Lower leg skin (tissue), 3 donors: ENCODE measurements around the gene FIBCD1.

Experiments used
- POLR2A ChIP-seq, 2 donors: fragments of 450-650 bp; IDR thresholded peaks; one replicate each; pipeline ENCODE4 v1.6.1; 2016 to 2017; ENCODE audit warnings: antibody characterized with exemption in 2 of 2, mild to moderate bottlenecking in 1 of 2, moderate library complexity in 1 of 2
- TF ChIP-seq, protein P1 (sequence below), 3 donors: fragments of 450-650 bp; IDR thresholded peaks; one replicate each; pipeline ENCODE4 v1.5.1; 2016; ENCODE audit warnings: antibody characterized with exemption in 3 of 3, mild to moderate bottlenecking in 3 of 3, moderate library complexity in 2 of 3

- TF ChIP-seq, protein P1, sequence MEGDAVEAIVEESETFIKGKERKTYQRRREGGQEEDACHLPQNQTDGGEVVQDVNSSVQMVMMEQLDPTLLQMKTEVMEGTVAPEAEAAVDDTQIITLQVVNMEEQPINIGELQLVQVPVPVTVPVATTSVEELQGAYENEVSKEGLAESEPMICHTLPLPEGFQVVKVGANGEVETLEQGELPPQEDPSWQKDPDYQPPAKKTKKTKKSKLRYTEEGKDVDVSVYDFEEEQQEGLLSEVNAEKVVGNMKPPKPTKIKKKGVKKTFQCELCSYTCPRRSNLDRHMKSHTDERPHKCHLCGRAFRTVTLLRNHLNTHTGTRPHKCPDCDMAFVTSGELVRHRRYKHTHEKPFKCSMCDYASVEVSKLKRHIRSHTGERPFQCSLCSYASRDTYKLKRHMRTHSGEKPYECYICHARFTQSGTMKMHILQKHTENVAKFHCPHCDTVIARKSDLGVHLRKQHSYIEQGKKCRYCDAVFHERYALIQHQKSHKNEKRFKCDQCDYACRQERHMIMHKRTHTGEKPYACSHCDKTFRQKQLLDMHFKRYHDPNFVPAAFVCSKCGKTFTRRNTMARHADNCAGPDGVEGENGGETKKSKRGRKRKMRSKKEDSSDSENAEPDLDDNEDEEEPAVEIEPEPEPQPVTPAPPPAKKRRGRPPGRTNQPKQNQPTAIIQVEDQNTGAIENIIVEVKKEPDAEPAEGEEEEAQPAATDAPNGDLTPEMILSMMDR (IDR thresholded peaks at IDR 0.05), result no peak
- no peak for TF ChIP-seq POLR2A (IDR thresholded peaks at IDR 0.05)
Measured at GRCh38 chr9:130878295-130878694, 60.8 kb downstream of the FIBCD1 start.
